ENCODE results near the gene SNRNP25. TPM values are rescaled to one million over a fixed set of nuclear protein-coding genes. Genes with fewer than 3 reads are reported as not detected.
"Not testable (repeated sequence)": the region's sequence is repeated elsewhere in the genome, so short reads cannot be mapped to it uniquely, and the experiment has no call there.

The SNRNP25 gene
- 100 to 1,000 TPM; 107 to 112 TPM for total RNA-seq

GRCh38 chr16:53346-54236 lies at the start of gene SNRNP25, which contains the start of gene POLR3K:
SNRNP25 (plus strand) TSS chr16:53828; CDS start chr16:54017, 189 bp downstream.
POLR3K (minus strand) TSS chr16:53608; CDS start chr16:53586, 22 bp downstream.
- POLR2A ChIA-PET, result interaction anchor here (0.6 to 1.0 kb wide), 5 partner anchors 32 to 583 kb away, joined by 3 to 4 read pairs (median 3); no protein-coding TSS in a partner anchor
- CTCF ChIA-PET, result interaction anchor here (0.8 to 1.1 kb wide), 3 partner anchors 10 to 44 kb away, joined by 3 to 4 read pairs (median 3); no protein-coding TSS in a partner anchor

GRCh38 chr16:9903-10665 lies 43.5 kb upstream of the SNRNP25 start:
- POLR2A ChIA-PET, result no interaction called here
- CTCF ChIA-PET, result no interaction called here

GRCh38 chr16:10772-11171 lies 42.9 kb upstream of the SNRNP25 start:
- POLR2A ChIA-PET, CTCF ChIA-PET: not testable (repeated sequence)

- CTCF ChIA-PET, POLR2A ChIA-PET: not testable (repeated sequence)
Observed at GRCh38 chr16:17062-17765, 36.4 kb upstream of the SNRNP25 start.

- POLR2A ChIA-PET, CTCF ChIA-PET: not testable (repeated sequence)
Observed at GRCh38 chr16:20886-21285, 32.7 kb upstream of the SNRNP25 start.

- CTCF ChIA-PET, POLR2A ChIA-PET: not testable (repeated sequence)
Observed at GRCh38 chr16:24151-24550, 29.5 kb upstream of the SNRNP25 start.

GRCh38 chr16:25926-26348 lies 27.7 kb upstream of the SNRNP25 start:
- CTCF ChIA-PET, POLR2A ChIA-PET: not testable (repeated sequence)

GRCh38 chr16:30627-31026 lies 23.0 kb upstream of the SNRNP25 start:
- CTCF ChIA-PET, POLR2A ChIA-PET: not testable (repeated sequence)

- CTCF ChIA-PET, result interaction anchor here (1.0 kb wide), 1 partner anchor 64 kb away, joined by 3 read pairs; no protein-coding TSS in a partner anchor
- POLR2A ChIA-PET, result not testable (repeated sequence)
Observed at GRCh38 chr16:33154-33876, 20.3 kb upstream of the SNRNP25 start.

- POLR2A ChIA-PET, result no interaction called here
- CTCF ChIA-PET, result interaction anchor here (1.0 kb wide), 1 partner anchor 63 kb away, joined by 3 read pairs; no protein-coding TSS in a partner anchor
Observed at GRCh38 chr16:33877-34647, 19.6 kb upstream of the SNRNP25 start.

GRCh38 chr16:34648-34987 lies 19.0 kb upstream of the SNRNP25 start:
- CTCF ChIA-PET, result interaction anchor here (1.0 kb wide), 1 partner anchor 62 kb away, joined by 3 read pairs; no protein-coding TSS in a partner anchor

GRCh38 chr16:35011-35677 lies 18.5 kb upstream of the SNRNP25 start:
- POLR2A ChIA-PET, result no interaction called here
- CTCF ChIA-PET, result no interaction called here

More at GRCh38 chr16:34648-34987, 19.0 kb upstream of the SNRNP25 start:
- POLR2A ChIA-PET, result no interaction called here

GRCh38 chr16:35678-36305 lies 17.8 kb upstream of the SNRNP25 start:
- CTCF ChIA-PET, result no interaction called here
- POLR2A ChIA-PET, result no interaction called here

GRCh38 chr16:36336-36984 lies 17.2 kb upstream of the SNRNP25 start:
- POLR2A ChIA-PET, result no interaction called here
- CTCF ChIA-PET, result interaction anchor here (1.2 kb wide), 1 partner anchor 29 kb away, joined by 3 read pairs; no protein-coding TSS in a partner anchor

- POLR2A ChIA-PET, result interaction anchor here (1.7 kb wide), 1 partner anchor 12 kb away, joined by 6 read pairs; no protein-coding TSS in a partner anchor
- CTCF ChIA-PET, result interaction anchor here (1.2 kb wide), 1 partner anchor 28 kb away, joined by 3 read pairs; no protein-coding TSS in a partner anchor
Observed at GRCh38 chr16:37511-37910, 16.1 kb upstream of the SNRNP25 start.

- POLR2A ChIA-PET, result interaction anchor here (1.7 kb wide), 1 partner anchor 11 kb away, joined by 6 read pairs; no protein-coding TSS in a partner anchor
- CTCF ChIA-PET, result not testable (repeated sequence)
Observed at GRCh38 chr16:38206-38605, 15.4 kb upstream of the SNRNP25 start.
